Stimulated activated CD4-positive, alpha-beta T cell treated with anti-CD3 and anti-CD28 coated beads, Interleukin-12 subunit alpha, Interleukin-12 subunit beta, amount 100 ng/mL, for 4 hours (primary cell): ENCODE results near the gene FAM217B.
A peak's percentile ranks its signal among the peaks of the same experiment; 100 is the strongest.

Source experiments
- DNase-seq: peaks from one replicate; pipeline ENCODE4 v3.0.0-alpha.2; 2020

The FAM217B gene, protein sequence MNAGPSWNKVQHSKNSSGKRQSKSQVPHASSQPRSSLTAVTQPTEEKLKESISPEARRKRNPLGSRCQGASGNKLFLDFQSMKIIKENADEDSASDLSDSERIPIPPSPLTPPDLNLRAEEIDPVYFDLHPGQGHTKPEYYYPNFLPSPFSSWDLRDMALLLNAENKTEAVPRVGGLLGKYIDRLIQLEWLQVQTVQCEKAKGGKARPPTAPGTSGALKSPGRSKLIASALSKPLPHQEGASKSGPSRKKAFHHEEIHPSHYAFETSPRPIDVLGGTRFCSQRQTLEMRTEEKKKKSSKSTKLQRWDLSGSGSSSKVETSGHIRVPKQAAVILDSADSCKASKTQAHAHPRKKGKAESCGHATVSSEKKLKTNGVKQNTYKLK

DNA sequence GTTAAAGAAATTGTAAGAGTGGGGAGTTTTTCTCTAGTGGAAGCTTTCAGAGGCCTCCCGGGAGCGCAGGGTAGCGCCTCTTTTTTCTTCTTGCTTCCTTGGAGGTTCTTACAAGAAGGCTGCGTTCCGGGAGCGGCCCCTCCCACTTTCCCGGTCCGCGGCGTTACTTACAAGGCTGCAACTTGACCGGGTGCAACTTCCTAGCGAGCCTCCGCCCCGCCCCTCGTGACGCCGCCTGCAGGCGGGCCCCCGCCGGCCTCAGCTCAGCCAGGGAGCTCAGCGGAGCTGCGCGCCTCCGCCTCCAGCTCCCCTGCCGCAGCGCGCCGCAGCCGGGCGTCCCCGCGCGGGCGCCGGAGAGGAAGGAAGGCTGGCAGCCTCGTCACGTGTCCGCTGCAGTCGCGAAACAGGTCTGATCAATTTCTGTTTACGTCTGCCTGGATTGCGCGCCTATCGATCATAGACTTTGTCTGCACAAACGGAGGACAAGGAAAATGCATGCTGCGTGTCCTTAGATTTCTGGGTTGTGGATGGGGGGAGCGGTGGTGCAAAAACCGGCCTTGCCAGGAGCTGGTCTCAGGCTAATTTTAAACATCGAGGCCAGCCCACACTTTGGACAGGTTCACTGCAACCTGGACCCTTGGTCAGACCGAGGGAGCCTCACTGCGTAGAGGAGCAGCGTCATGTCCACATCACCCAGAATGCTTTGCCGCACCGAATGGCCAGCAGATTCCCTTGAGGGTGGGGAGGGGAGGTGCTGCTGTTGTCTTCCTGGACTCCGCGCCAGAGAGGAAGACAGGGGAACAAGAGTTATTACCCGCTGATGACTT lies at the start of gene FAM217B, which contains the start of gene PPP1R3D:
TSS of gene FAM217B (plus strand) at position 261 of the 827 bp plus-strand sequence. CDS start 3,555 bp downstream, outside the sequence.
TSS of gene PPP1R3D (minus strand) at position 177 of the 827 bp plus-strand sequence. CDS start 374 bp downstream, outside the sequence.
- peak; percentile 89 for DNase-seq

DNA sequence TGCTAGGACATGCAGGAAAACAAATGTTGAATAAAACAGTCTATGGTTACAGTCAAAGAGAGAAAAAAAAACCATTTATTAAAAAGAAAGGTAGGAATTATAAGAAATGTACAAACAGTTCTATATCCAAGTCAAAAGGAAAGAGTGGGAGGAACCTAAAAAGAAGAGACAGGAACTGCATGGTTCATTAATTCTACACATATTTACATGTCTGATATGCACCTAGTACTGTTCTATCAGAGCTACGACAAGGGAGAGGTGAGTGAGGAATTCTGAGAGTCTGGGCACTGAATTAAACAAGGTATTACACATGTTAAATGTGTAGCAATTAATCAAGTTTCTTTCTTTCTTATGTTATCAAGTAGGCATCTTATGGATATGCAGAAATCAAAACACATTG lies 48.6 kb upstream of the FAM217B start:
- DNase-seq: no peak

DNA sequence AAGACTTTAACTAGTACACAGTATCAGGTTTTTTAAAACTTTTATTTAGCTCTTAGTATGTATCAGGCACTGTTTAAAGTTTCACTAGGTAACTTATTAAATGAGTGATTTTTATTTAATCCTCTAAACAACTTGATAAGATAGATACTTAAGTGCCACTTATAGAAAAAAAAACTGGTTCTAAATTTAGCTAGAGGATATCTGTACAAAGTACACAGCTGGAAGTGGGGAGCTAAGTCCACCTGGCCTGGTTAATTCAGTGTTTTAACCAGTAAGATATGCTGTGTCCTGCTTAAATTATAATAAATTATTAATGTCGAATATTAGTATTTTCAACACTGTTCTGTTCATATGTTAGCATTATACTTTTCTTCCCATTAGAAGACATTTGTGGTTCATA lies 44.3 kb upstream of the FAM217B start:
- DNase-seq: no peak

DNA sequence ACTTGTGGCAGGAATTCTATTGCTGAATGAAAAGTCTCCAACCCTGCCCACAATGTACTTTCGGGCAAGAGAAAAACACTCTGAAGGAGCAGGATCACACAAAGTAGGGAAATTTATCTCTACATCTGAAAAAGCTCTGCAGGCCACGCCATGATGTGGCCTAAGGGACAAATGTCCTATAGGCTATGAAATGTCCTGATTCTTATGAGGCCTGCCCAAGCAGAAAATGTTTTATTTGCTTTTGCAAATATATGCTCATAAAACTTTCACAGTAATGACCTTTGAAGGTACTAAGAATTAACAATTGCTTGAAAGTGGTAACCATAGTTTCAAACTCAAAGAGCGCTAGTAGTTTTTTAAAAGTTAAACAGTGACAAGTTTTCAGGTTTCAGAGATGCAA lies 37.7 kb upstream of the FAM217B start:
- no peak for DNase-seq

DNA sequence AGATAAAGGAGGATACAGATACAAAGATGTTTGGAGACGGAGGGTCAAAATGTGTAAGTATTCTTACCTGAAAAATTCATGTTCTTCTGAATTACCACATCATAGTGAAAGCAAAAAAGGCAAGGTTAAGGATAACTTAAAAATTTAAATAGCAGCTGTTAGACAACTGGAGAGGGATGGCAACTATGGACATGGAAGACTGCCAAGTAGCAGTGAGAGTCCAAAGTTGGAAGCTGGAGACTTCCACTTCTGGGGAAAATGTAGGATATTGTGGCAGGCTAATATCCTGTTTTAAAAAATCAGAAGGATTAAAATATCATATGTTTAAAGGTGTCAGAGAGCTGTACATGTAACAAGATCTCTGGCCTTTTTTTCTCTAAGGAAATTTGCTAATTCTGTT lies 36.6 kb upstream of the FAM217B start:
- no peak for DNase-seq

DNA sequence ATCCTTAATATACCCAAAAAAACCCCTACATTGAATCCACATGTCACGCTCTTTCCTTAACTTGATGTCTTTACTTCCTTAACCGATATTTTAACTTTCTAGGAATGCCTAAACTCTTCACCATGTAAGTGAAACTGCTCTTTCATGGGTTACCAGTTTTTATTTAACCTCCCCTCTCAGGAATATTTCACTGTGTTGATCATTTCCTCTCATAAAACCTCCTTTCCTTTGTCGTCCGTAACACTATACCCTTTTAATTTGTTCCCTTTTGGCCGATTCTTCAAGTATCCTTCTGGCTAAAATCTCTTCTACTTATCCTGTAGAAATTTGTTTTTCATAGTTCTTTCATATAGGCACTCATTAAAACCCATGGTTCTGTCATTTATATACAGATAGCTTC lies 31.3 kb upstream of the FAM217B start:
- no peak for DNase-seq

DNA sequence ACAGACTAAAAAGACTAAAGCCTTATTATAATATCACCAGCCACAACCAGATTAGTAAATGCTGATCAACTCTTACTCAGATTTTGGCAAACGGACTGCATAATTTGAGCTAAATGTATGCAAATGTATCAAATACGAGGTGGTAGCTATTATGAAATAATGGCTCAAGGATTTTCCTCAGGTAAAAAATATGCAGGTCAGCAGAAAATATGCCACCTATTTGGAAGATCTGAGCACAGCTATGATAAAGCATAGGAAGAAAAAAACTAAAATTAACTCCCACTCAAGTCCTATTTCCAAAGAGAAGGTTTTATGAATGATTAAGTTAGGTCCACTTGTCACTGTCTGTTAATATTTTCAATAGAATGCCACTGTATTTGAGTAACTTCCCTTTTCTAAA lies 29.1 kb upstream of the FAM217B start:
- DNase-seq: no peak

DNA sequence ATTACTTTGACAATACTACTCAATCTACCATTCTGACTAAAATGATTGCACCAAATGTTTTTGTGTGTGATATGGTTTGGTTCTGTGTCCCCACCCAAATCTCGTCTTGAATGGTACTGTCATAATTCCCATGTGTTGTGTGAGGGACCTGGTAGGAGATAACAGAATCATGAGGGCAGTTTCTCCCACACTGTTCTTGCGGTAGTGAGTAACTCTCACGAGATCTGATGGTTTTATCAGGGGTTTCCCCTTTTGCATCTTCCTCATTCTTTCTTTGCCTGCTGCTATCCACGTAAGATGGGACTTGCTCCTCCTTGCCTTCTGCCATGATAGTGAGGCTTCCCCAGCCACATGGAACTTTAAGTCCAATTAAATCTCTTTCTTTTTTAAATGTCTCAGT lies 27.6 kb upstream of the FAM217B start:
- no peak for DNase-seq

DNA sequence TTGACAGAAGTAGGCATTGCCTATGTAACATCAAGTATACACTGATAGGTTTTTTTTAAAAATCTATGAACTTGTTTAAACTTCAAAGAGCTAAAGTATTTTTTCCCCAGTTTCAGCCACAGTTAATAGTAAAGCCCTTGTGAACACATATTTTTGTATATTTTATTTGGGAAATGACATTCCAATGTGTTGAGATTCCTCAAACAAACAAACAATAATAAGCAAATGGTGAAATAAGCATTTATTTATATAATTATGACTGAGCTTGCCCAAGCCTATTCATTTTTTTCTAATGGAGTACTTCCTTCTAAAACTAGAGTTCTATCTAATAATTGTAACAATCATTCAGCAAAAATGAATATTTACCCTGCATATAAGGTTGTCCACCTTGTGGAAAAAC lies 19.2 kb upstream of the FAM217B start:
- DNase-seq: no peak

DNA sequence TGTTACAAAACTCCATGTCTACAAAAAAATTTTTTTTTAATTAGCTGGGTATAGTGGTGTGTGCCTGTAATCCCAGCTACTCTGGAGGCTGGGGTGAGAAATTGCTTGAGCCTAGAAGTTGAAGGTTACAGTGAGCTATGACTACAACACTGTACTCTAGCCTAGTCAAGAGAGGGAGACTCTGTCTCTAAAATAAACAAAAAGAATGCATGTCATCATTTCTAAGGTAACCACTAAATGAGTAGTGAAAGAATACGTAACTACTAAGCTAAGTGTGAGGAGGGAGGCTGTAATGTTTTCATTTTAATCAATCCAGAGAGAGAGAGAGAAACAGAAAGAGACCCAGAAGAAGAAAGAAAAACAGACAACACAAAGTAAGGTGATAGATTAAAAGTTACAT lies 16.7 kb upstream of the FAM217B start:
- no peak for DNase-seq

DNA sequence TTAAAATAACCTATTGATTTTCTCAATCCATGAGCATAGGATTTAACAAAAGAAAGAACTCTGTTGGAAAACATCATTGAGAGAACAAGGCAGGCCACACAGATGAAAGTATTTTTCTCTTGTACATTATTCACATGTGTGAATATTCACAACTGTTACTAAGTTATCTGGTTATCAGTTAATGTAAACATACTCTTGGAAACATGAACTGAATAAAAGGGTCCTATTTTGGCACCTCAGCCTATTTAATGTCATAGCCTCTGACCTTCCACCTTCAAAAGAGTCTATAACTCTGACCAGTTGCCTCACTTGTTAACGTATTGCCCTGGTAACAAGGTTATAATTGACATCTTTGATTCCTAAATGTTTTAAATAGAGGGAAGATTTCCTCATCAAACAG lies 14.8 kb upstream of the FAM217B start:
- no peak for DNase-seq

DNA sequence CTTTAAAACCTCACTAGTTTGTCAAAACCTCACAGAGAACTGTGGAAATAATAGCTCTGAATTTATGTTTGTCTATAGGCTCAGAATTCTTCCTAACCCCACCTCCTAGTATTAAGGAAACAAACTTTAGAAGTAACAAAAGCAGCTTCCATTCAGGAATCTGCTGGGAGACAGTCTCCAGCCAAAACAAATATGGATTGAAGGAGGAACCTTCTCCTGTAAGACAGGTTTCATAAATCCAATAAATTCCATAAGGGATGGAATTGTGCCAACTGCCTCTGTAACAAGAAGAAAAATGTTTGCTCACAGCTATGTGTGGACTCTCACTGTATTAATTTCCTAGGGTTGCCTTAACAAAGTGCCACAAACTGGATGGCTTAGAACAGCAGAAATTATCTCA lies 14.3 kb upstream of the FAM217B start:
- DNase-seq: no peak

DNA sequence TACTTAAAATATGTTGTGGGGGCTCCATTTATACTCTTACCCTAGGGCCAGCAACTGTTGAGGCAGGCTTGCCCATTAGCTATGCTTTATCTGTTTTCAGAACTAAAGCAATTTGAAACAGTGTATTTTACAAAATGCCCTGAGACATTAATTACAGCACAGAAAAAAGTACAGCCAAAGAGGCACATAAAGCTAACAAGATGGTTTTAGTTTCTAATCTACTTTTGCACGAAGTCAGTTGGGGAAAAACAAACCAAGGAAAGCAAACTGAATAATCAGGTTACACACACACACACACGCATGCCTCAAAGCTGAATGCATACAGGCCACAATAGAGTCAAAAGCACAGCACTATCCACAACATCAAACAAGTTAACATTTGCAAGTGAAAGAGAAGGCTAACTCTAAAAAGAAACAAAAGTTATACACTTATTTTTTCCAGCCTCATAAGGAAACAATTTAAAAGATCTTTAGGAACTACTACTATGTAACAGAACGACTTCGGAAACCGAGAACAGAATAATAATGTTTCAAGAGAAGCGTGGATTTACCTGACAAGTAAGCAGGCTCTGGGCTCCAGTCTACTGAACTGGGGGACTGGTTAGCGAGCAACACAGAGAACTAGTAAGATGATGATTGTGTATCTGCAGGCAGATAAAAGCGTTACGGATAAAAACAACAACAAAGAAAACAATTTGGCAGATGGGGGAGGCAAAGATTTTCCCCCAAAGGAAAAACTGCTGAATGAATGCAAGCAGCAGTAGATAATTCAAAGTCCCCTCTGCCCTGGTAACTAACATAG lies 8.5 kb upstream of the FAM217B start:
- no peak for DNase-seq

DNA sequence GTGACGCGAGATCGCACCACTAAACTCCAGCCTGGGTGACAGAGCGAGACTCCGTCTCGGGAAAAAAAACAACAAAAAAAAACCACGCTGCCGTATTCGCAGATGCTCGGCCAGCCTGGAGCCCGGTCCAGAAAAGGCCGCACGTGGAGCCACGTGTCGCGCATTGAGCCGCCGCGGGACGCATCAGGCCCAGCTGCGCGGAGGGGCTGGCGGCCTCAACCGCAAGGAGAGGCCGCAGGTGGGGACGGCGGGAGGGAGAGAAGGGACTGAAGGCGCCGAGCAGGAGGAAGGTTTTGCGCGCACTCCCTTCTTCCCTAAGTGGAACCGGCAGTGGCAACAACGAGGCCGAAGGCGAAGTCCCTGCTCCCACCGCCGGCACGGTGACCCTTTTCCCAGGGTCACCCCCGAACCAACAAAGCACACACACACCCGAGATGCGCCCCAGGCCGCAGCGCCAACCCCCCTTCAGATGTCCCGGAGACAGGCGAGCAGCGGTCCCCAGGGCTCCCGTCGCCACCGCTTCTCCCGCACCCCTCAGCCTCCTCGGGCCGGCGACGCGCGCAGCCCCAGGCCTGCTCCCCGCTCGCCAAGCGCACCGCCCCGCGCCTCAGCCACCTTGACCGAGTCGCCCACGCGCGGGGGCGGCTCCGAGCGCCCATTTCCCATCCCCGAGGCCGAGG lies 7.4 kb upstream of the FAM217B start:
- DNase-seq: no peak

DNA sequence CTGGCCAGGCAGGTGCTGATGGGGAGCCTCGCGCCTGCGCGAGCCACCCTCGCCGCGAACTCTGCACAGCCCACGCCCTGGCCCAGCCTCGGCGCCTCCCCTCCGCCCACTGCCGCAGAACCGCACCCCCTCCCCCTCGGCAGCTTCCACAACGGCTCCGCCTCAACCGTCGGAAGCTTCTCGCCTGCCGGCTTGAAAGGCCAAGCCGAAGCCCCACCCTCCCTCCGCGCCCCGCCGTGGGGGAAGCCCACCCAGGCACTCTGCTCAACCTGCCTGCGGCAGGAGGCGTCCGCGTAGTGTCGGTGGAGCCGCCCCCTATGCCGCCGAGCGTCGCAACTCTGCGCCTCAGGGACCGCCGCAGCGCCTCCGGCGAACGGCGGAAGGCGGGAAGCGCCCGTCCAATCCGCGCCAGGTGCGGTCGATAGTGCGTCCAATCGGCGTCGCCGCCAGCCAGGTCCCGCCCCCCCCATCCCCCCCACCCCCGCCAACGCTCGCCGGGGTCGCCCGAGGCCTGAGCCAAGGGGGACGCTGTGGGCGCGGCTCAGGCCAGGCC lies 6.8 kb upstream of the FAM217B start, which contains the start of gene SYCP2:
TSS of gene SYCP2 (minus strand) at position 342 of the 553 bp plus-strand sequence. CDS start 11,224 bp downstream, outside the sequence.
- DNase-seq: peak; percentile 56

DNA sequence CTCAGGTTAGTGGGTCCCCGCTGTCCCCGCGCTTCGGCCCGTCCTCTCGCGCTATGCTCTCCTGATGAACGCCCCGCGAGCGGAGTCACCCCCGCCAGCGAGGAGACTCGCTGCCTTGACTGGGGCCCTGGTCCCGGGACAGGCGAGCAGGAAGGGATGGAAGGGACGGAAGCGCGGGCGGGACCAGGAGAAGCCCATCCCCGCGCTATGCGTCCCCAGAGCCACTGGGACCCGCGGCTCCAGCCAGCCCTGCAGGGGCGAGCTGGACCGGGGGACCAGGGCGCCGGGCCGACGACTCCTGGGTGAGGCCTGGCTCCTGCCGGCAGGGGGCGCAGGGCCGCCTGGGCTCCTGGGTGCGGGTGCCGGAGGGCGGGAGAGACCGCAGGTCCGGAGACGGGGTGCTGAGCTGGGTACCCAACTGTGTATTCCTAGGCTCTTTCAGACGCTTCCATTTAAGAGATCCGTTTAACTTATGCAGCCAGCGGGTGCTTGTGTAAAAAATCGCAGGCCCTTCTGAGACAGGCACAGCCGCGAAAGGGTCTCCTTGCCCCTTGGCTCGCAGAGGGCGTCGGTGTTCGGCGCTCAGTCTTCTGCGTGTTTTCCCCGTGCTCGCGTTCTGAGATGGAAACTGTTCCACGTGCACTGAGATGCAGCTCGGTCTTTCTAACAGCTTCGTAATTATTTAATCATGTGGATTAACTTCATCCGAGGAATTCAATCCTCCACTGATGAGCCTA lies 6.2 kb upstream of the FAM217B start:
- DNase-seq: peak; percentile 79

DNA sequence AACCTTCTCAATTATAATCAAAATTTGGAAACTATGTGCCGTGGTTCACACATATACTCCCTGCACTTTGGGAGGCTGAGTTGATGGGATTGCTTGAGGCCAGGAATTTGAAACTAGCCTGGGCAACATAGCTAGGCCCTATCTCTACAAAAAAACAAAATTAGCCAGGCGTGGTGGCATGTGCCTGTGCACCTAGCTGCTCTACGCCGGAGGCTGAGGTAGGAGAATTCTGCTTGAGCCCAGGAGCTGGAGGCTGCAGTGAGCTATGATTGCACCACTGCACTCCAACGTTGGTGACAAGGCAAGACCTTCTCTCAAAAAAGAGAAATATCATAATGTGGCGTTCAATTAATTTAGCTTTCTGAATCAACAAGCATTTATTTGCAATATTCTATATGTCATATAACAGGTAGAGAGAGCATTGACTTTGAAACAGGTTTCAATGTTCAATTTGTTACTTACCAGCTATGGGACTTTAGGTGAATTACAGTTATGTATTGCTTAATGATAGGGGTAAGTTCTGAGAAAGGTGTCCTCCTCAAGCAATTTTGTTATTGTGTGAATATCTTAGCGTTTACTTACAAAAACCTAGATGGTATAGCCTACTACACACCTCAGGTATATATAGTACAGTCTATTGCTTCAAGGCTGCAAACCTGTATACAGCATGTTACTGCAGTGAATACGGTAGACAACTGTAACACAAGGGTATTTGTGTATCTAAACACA lies 4.6 kb upstream of the FAM217B start:
- DNase-seq: no peak

DNA sequence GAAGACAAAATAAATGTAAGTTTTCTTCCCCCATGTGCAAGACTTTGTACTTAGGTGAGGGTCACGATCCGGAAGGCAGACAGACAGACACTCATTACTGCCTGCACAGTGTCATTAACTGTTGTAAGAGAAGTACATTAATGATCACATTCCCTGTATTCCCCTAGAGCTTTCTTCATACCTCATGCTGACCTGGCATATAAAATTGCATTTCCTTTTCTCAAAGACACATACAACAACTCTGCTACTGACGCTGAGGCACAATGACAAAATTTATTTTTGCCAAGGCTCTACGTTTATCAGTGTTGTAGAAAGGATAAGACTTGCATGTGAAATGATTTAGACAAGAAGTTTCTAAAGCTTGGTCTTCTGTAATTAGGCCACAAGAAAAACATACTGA lies 3.8 kb upstream of the FAM217B start:
- no peak for DNase-seq

DNA sequence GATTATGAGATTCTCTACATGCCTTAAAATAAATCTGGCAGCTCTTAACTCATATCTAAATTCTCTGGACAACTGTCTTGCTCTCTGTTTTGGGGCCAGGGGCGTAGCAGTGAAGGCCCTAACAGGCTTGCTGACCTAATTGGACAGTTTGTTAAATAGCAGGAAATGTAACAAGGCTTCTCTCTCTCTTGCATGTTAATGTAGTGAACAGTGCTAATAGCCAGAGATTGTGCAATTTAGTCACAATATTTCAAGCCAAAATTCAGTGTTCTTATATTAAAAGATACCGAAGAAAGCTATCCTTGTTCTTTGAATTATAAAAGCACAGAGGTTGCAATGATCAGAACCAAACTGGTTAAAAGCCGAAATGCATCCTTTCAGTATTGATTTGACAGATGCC lies 3.0 kb upstream of the FAM217B start:
- no peak for DNase-seq

DNA sequence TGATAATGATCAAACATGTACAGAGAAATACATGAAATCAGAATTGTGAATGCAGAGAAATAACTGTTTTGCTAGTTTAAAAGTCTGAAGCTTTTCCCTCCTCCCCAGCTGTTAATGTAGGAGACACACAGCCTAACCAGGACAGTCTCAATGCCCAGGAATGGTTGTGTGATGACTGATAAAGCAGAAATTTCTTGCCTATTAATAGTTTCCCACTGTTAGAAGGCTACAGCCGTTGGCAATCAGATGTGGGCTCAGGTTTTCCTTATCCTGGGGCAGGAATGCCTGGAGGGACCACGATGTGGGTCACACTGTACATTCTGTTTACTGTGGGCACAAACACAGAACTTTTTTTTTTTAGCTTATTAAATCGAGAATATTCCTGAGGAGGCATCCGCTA lies 2.0 kb upstream of the FAM217B start:
- no peak for DNase-seq

DNA sequence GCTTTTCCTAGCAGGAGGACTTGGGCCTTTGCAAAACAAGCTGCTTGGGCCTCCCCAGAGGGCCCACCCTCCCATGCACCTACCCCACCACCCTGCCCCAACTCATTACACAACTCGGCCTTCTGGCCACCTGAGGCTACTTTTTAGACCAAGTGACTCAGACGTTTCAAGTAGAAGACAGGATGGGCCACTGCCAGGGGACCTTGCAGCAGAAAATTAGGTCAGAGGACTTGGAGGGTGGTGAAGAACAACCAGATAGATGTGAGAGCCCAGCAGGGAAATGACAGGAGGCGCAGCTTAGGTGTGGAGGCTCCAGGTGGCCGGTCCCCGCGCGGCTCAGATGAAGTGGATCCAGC lies 1.5 kb upstream of the FAM217B start:
- DNase-seq: no peak
